ENCODE results near the gene CYP4F2.
"Not testable (repeated sequence)": the region's sequence is repeated elsewhere in the genome, so short reads cannot be mapped to it uniquely, and the experiment has no call there.

The CYP4F2 gene

DNA sequence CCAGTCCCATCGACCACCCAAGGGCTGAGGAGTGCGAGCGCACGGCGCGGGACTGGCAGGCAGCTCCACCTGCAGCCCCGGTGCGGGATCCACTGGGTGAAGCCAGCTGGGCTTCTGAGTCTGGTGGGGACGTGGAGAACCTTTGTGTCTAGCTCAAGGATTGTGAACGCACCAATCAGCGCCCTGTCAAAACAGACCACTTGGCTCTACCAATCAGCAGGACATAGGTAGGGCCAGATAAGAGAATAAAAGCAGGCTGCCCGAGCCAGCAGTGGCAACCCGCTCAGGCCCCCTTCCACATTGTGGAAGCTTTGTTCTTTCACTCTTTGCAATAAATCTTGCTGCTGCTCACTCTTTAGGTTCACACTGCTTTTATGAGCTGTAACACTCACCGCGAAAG, 2.2 kb upstream of the CYP4F2 start:
- not testable (repeated sequence) for DNase-seq (ENCODE audit: low read depth, low spot score)

DNA sequence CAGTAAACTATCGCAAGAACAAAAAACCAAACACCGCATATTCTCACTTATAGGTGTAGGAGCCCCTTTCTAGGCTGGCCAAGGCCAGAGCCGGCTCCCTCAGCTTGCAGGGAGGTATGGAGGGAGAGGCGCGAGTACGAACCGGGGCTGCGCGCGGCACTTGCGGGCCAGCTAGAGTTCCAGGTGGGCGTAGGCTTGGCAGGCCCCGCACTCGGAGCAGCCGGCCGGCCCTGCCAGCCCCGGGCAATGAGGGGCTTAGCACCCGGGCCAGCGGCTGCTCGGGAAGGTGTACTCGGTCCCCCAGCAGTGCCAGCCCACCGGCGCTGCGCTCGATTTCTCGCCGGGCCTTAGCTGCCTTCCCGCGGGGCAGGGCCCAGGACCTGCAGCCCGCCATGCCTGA, 1.7 kb upstream of the CYP4F2 start:
- not testable (repeated sequence) for DNase-seq (ENCODE audit: low read depth, low spot score)

DNA sequence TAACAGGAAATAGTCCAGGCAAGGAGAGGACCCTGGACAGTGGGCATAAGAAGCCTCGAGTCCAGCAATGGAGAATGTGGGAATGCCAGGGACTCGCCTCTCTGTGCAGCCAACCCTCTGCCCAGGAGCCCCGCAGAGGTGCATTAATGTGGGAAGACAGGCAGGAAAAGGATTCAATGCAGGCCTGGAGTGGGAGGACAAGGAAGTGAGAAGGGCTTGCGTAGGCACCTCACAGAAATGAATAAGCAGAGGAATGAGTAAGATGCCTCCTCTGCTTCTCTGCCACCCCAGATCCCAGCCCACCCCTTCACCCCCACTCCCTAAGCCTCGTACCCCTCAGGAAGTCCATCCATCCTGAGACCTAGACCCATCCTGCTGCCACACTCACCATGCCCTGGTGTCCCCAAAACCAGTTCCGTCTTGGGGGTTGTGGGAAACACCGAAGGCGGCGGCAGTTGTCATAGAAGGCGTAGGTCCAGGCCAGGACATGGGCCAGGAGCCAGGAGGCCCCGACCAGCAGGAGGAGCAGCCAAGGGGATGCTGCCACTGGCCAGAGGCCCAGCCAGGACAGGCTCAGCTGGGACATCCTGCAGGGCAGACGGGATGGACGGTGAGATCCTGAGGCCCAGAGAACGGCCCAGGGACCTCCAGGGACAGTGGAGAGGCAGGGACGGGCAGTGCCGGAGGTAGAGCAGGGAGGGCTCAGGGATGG, 692 bp downstream of the CYP4F2 start:
- DNase-seq (ENCODE audit: low read depth, low spot score), result no peak

DNA sequence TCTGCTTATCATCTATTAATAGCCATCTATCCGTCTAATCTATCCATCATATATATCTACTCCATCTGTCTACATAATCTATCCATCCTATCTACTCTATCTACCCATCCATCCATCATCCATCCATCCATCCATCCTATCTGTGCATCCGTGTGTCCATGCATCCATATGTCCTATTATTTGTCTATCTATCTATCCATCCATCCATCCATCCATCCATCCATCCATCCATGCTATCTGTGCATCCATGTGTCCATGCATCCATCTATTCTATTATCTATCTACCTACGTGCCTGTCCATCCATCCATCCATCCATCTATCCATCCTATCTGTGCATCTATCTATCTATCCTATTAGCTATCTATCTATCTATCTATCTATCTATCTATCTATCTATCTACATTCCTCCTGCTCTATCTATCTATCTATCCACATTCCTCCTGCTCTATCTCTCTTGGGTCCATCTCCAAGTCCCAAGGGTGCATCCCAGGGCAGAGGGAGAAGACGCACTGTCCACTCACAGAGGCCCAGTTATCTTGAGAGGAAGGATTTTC, 1.9 kb downstream of the CYP4F2 start:
- DNase-seq (ENCODE audit: low read depth, low spot score), result no peak

DNA sequence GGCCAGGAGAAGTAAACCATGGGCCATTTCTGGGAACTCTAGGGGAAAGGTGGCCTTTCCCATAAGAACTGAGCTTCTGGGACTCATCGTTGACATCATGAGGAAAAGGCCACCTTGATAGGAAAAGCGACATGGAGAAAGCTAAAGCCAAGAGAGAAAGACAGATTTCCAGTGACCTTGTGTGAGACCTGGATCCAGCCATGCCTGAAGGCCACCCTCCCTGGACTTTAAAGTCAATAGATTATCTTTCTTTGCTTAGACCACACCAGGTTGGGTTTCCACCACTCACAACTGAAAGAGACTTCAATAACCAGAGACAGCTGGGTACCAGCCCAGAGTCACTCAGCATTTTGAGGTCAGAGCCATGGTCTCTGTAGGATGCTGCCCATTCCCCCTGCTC, 3.5 kb downstream of the CYP4F2 start:
- no peak for DNase-seq (ENCODE audit: low read depth, low spot score)

DNA sequence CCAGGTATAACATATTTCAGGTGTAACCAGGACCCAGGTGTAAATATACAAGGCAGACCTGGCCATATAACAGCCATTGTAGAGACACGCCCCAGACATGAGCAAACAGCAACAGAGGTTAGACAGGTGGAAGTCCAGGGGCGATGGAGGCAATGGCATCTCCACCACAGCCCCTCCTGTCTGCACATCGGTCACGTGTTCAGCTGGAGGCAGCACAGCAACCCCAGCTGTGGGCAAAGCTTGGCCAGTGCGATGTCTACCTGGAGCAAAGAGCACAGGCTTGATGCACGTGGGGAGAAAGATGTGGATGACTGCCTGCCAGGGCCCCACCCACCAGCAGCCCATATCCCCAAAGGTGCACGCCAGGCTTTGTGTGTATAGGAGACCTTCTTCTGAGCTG, 4.4 kb downstream of the CYP4F2 start:
- no peak for DNase-seq (ENCODE audit: low read depth, low spot score)

DNA sequence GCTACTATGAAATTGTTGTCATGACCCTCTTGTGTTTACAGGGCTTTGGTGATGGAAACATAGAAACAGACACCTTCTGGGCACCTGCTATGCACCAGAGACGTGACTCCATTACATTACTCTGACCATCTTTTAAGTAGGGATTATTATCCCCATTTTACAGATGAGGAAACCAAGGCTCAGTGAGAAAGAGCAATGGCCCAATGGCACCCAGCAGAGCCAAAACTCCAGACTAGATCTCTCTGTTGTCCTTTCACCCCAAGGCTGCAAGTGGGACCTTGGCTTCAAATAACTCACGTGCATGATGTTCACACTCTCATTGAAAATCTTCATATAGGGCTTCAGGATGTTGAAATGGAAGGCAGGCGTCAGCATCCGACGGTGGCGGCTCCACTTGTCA, 5.9 kb downstream of the CYP4F2 start:
- DNase-seq (ENCODE audit: low read depth, low spot score), result no peak

DNA sequence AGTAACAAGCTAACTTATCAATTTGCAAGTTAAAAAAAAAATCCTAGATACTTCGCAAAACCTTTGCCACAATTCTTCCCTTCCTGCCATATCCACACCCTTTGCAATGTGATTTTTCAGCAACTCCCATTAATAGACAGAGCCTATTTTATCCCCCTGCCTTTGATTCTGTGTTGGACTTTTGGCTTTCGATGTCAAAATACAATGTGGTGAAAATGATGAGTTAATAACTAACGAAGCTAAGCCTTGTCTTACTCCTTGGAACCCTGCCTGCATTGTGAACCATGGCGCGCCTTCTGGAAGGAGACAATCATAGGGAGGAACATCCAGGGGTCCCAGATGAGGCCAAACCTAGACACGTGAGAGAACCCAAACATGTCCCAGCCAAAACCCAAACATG, 6.4 kb downstream of the CYP4F2 start:
- DNase-seq (ENCODE audit: low read depth, low spot score), result no peak

DNA sequence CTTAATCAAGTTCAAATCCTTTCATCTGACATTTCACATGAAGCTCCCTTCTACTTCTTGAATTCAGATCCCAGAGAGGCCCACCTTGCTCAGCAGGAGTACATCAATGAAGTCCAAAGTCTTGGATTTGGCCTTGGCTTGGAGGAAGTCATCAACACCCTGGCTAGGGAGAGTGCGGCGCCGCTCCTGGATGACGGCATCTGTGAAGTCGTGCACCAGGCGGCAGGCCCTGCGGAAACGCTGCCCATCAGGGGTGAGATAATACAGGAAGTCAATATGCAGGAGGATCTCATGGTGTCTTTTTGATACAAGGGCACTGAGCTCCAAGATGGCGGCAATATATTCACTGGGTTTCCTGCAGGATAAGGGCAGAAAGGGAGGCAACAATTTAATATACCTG, 8.5 kb downstream of the CYP4F2 start:
- DNase-seq (ENCODE audit: low read depth, low spot score), result not testable (repeated sequence)

DNA sequence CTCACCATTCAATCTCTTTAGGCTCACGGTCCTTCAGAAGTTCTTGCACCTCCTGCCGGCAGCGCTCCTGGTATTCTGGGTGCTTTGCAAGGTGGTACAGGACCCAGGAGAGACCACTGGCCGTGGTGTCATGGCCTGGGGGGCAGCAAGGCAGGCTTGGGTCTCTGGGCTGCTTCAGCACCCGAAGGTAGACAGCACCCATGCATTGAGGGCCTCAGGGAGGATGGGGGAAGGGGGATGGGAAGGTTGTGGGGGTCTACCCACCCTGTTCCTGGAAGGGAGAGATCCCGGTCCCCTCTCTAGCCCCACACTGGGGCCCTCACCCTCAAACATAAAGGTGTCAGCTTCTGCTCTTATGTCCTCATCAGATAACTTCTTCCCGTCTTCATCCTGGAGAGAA, 12.0 kb downstream of the CYP4F2 start:
- no peak for DNase-seq (ENCODE audit: low read depth, low spot score)

DNA sequence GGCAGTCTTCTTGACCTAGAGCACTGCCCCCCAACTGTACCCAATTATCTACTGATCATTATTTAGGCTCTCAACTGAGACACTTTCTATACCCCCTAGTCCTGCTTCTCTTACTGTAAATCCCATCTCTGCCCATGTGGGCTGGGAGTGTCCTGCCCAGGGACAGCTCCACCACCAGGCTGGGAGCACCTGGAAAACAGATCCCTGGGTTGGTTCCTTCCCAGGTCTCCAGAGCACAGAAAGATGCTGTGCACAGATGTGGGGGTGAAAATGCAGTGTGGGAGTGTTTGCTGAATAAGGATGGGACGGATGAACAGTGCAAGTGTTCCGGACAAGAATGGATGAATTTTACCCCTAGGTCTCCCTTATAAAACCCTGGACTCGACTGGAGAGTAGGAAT, 12.7 kb downstream of the CYP4F2 start:
- DNase-seq (ENCODE audit: low read depth, low spot score), result no peak

DNA sequence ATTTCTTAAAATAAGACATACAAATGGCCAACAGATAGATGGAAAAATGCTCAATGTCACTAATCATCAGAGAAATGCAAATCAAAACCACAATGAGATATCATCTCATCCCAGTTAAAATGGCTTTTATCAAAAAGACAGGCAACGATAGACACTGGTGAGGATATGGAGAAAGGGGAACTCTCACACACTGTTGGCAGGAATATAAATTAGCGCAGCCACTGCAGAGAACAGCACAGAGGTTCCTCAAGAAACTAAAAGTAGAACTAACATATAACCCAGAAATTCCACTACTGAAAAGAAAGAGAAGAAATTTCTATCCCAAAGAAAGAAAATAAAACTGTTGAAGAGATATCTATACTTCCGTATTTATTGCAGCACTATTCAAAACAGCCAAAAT, 14.5 kb downstream of the CYP4F2 start:
- DNase-seq (ENCODE audit: low read depth, low spot score), result not testable (repeated sequence)

DNA sequence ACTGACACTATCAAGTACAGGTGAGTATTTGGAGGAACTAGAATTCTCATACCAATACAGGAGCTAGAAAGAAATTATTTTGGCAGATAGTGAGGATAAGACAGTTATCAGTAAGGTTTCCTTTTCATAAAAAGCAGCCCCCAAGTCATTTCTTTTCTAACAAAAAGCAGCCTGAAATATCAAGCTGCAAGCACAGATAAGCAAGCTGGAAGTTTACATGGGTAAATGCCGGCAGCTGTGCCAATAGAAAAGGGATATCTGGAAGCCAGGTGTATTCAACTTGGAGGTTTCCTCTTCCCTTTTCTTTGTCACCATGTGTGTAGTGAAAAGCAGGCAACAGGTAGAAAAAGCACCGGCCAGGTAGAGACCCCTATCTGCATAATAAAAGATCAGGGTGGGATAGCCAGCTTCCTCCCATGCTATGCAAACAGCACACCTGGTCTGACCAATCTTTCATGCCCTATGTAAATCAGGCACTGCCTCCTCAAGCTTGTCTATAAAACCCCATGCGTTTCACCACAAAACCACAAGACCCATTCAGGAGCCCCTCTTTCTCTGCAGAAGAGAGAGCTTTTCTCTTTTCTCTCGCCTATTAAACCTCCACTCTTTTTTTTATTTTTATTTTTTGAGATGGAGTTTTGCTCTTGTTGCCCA, 22.9 kb downstream of the CYP4F2 start:
- no peak for DNase-seq (ENCODE audit: low read depth, low spot score)

DNA sequence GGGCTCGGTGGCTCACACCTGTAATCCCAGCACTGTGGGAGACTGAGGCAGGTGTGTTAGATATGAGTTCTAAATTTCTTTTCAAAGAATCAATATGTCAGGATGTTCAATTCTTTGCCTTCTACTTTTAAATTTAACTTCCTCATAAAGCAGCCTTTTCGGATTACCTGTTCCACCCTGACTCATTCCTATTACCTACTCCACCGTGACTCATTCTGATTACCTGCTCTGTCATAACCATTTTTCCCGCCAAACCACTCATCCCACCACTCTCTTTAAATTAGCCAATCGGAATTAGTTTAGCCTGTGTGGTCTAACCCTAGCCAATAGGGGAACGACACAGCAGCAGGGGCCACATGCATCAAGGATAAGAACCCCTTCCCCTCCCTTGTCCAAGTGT, 24.1 kb downstream of the CYP4F2 start:
- not testable (repeated sequence) for DNase-seq (ENCODE audit: low read depth, low spot score)

DNA sequence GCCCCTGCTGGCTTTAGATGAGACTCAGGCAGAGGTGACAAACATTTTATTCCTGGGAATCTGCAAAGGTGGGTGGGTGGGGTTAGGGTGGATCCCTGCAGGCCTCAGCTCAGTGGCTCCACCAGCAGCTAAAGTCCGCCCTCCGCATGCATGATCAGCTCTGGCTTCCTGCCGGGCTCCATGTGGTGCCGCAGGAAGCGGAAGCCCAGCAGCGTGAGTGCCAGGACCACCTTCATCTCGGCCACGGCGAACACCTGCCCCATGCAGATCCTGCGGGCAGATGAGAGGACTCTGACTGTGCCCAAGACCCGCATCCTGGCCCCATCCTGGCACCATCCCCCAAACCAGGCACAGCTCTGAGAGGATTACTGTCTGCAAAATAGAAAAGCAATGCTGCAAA, 26.3 kb downstream of the CYP4F2 start:
- DNase-seq (ENCODE audit: low read depth, low spot score), result no peak

DNA sequence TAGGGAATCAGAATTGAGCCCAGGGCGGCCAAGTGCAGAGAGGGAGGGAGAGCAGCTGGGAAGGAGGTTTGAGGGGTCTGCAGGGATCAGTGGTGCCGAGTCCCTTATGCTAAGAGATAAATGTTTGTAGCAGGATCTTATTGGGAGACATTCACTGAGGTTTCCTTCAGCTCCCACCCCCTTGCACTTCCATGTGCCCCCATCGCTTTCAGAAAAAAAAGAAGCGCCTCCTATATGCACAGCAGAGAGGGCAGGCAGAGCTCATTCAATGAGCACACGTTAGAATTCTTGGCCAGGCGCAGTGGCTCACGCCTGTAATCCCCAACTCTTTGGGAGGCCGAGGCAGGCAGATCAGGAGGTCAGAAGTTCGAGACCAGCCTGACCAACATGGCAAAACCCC, 28.0 kb downstream of the CYP4F2 start:
- DNase-seq (ENCODE audit: low read depth, low spot score), result no peak

DNA sequence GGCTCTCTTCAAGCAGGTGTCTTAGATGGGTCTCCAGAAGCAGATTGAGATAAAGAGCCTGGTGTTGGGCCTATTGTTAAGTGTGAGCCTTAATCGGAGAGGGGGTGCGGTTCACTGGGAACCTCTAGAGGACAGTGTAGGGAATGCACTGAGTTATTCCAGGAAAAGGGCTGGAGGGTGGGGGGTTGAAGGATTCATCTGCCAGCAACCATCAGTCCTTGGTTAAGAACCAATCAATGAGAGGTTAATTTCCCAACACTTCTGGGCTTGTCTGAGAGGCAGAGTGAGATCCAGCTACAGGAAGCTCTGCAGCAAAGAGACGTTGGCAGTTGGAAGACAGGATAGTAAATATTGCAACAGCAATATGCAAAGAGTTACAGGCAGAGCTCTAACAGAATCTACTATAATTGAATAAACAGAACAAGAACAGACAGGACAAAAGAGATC, 28.7 kb downstream of the CYP4F2 start:
- DNase-seq (ENCODE audit: low read depth, low spot score), result no peak

DNA sequence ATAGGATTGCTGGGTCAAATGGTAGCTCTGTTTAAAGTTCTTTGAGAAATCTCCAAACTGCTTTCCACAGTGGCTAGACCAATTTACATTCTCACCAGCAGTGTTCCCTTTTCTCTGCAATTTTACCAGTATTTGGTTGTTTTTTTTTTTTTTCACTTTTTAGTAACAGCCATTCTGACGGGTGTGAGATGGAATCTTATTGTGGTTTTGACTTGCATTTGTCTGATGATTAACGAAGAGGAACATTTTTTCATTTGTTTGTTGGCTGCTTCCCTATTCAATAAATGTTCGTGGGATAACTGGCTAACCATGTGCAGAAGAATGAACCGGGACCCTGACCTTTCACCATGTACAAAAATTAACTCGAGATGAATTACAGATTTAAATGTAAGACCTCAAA, 31.2 kb downstream of the CYP4F2 start:
- DNase-seq (ENCODE audit: low read depth, low spot score), result no peak

DNA sequence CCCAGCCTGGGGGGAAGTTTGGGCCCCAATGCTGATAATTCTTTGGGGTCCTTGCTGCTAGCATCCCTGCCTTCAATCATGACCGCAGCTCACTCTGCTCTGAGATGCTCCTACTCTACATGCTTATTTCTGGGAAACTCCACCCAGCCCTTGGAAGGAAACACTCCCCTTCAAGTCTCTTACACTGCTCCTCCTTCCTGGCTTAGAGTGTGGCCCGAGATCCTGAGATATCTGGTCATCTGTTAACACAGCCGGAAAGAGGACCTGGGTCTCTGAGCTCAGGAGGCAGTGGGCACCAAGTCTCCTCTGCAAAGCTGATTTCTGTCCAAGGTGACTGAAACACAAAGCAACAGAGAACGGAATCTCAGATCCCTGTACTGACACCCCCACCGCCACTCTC, 33.0 kb downstream of the CYP4F2 start:
- no peak for DNase-seq (ENCODE audit: low read depth, low spot score)

DNA sequence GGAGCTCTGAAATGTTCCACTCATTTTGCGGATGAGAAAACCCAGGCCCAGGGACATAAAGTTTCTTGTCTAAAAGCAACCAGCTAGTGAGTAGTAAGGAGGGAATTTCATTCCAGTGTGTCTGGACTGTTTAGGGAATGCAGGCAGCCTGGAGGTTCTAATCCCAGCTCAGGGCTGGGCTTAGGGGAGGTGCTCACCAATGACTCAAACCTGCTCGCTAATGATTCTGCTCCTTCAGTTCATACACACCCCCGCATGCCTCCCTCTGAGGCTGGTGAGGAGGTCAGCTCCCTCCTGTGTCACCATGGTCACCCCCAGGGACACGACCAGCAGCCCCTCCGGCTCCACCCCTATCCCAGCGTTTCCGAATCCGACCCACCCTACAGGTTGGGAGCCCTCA, 34.6 kb downstream of the CYP4F2 start:
- DNase-seq (ENCODE audit: low read depth, low spot score), result no peak

DNA sequence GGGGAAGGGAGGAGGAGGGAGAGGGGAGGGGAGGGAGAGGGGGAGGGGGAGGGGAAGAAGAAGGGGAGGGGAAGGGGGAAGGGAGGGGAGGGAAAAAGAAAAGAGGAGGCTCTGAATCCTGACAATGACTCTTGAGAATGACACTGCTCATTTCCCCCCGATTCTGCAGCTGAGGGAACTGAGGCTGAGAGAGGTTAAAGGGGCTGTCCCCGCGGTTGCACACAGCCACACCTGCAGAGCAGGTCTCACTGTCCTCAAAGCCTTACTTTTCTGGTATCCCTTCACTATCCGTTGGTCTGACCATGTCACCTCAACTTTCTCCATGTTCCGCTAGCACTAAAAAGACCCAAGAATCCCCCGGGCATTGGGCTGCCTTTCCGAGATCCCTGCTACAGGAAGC, 35.4 kb downstream of the CYP4F2 start:
- no peak for DNase-seq (ENCODE audit: low read depth, low spot score)

DNA sequence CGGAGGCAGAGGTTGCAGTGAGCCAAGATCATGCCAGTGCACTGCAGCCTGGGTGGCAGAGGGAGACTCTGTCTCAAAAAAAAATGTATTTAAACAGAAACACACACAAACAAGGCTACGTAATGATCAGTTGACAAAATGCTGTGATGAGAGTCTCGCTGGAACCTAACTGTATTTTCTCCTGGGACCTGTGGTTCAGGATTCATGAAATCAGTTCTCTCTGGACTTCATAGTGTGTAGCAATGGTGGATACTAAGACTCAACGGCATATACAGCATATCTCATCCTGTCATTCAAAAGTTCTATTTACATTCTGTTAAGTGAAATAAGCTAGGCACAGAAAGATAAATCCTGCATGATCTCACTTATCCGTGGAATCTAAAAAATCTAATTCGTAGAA, 37.4 kb downstream of the CYP4F2 start:
- DNase-seq (ENCODE audit: low read depth, low spot score), result no peak

DNA sequence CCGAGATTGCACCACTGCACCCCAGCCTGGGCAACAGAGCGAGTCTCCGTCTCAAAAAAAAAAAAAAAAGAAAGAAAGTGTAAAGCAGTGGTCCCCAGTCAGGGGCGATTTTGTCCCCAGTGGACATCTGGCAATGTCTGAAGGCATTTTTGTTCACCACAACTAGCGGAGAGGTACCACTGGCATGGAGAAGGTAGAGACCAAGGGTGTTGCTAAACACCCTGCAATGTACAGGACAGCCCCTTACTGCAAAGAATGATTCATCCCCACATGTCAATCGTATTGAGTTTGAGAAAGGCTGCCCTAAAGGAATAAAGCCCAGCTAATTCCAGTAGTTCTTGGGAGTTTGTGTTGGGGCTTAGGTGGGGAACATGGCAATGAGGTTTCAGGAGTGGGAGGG, 38.7 kb downstream of the CYP4F2 start:
- no peak for DNase-seq (ENCODE audit: low read depth, low spot score)

All from iPS DF 19.7 (cell line).